Breast epithelium (tissue), 3 donors: ENCODE results near the gene LMBR1.

ENCODE experiments used
- CTCF ChIP-seq, 3 donors: fragments of 450-650 bp; IDR thresholded peaks; one replicate each; pipeline ENCODE4 v1.5.1; 2016 to 2017; ENCODE audit warnings: antibody characterized with exemption in 3 of 3, mild to moderate bottlenecking in 3 of 3, moderate library complexity in 3 of 3
- POLR2A ChIP-seq: fragments of 450-650 bp; IDR thresholded peaks from one replicate; pipeline ENCODE4 v1.6.1; 2016; ENCODE audit warnings: antibody characterized with exemption, mild to moderate bottlenecking, moderate library complexity

GRCh38 chr7:156703209-156703608 lies 189.8 kb downstream of the LMBR1 start:
- TF ChIP-seq CTCF (IDR thresholded peaks at IDR 0.05) = no peak
- no peak for TF ChIP-seq POLR2A
